DND-41 (cell line): Measurements from ENCODE around the gene TTC28.

ENCODE experiments used
- ATAC-seq: fragments of 200-7000 bp; cut with Tn5 transposase; 3 replicates; pipeline ENCODE4 v1.9.1; 2021; ENCODE audit warnings: low read depth; ENCODE audit not compliant: insufficient read depth
- DNase-seq: peaks from one replicate; pipeline ENCODE4 v3.0.0-alpha.2; 2020
- H2AFZ ChIP-seq: 2 replicates; pipeline ENCODE4 v1.6.0; 2012; ENCODE audit warnings: low read depth, low read length
- H3K27ac ChIP-seq: 2 replicates; pipeline ENCODE4 v1.5.1; 2012; ENCODE audit warnings: low read length, inconsistent platforms
- H3K27me3 ChIP-seq: fragments of 200-600 bp; sonication (generic); 2 replicates; pipeline ENCODE4 v1.6.0; 2012; ENCODE audit warnings: low read length, mild to moderate bottlenecking, inconsistent platforms; ENCODE audit not compliant: insufficient read depth, poor library complexity
- H3K36me3 ChIP-seq: 2 replicates; pipeline ENCODE4 v1.5.1; 2012; ENCODE audit warnings: low read length, inconsistent platforms; ENCODE audit not compliant: insufficient read depth
- H3K4me1 ChIP-seq: 2 replicates; pipeline ENCODE4 v1.5.1; 2012; ENCODE audit warnings: mild to moderate bottlenecking, low read length; ENCODE audit not compliant: insufficient read depth
- H3K4me2 ChIP-seq: 2 replicates; pipeline ENCODE4 v1.6.0; 2012; ENCODE audit warnings: mild to moderate bottlenecking, moderate library complexity, low read length, inconsistent platforms; ENCODE audit not compliant: insufficient read depth
- H3K4me3 ChIP-seq, 2 experiments: fragments of 200-600 bp in 1 of 2; shearing (Covaris generic) in 1 of 2; 2 replicates each; pipeline ENCODE4 v1.5.1; 2012 to 2016; ENCODE audit warnings: inconsistent platforms in 2 of 2, low read length in 2 of 2, mild to moderate bottlenecking in 2 of 2, low read depth in 1 of 2, moderate library complexity in 1 of 2
- H3K79me2 ChIP-seq: 2 replicates; pipeline ENCODE4 v1.6.0; 2012; ENCODE audit warnings: low read length, inconsistent platforms; ENCODE audit not compliant: insufficient read depth
- H3K9ac ChIP-seq: 2 replicates; pipeline ENCODE4 v1.6.0; 2012; ENCODE audit warnings: low read depth, mild to moderate bottlenecking, inconsistent platforms, low read length, moderate library complexity
- H3K9me3 ChIP-seq: 2 replicates; pipeline ENCODE4 v1.5.1; 2012; ENCODE audit warnings: low read length, moderate library complexity, mild to moderate bottlenecking, inconsistent platforms; ENCODE audit not compliant: insufficient read depth, severe bottlenecking
- H4K20me1 ChIP-seq: 2 replicates; pipeline ENCODE4 v1.6.0; 2012; ENCODE audit warnings: low read length; ENCODE audit not compliant: insufficient read depth
- EZH2 ChIP-seq: IDR thresholded peaks from 3 replicates; pipeline ENCODE4 v1.6.1; 2012; ENCODE audit warnings: borderline replicate concordance, low read depth, mild to moderate bottlenecking, moderate library complexity, low read length, inconsistent platforms; ENCODE audit not compliant: severe bottlenecking
- TF ChIP-seq, protein P1 (sequence below): IDR thresholded peaks from 2 replicates; pipeline ENCODE4 v1.5.1; 2012; ENCODE audit warnings: borderline replicate concordance, low read length, moderate library complexity, mild to moderate bottlenecking; ENCODE audit not compliant: poor library complexity, severe bottlenecking; ENCODE audit errors: extremely low read depth

Gene TTC28

DNA sequence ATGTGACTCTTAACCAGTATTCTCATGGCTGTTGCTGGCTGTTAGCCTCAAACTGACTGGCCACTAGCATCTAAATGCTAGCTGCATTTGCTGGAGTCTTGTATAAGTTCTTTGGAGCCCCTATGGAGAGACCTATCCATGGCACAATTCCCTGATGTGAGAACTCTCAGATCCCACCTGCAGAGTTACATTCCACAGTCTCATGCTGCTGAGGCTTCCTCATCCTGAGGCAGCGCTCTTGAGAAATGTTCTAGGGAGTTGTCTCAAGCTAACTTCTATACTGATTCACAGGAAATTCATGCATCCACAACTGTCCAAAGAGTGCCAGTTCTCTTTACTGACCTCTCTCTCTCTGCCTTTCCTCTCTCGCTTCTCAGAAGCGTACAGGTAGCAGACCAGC, 542.6 kb downstream of the TTC28 start:
- Histone ChIP-seq H3K9ac (no peak overlapping the region), H4K20me1 (peaks cover 4% of the 10 kb centered on the region; the same call in 1 of the 2 replicates), H3K4me3 (no peak overlapping the region), H3K79me2 (no peaks in the 10 kb centered on the region; the same call in 1 of the 2 replicates), H3K9me3 (no peaks in the 10 kb centered on the region), H3K4me2 (no peak overlapping the region), H3K4me1 (peaks cover 2% of the 10 kb centered on the region; the same call in 1 of the 2 replicates), H3K36me3 (peaks cover 7% of the 10 kb centered on the region; the same call in 1 of the 2 replicates), H3K27ac (no peak overlapping the region), H3K27me3 (no peaks in the 10 kb centered on the region), H2AFZ (no peak overlapping the region)
- TF ChIP-seq, protein P1, sequence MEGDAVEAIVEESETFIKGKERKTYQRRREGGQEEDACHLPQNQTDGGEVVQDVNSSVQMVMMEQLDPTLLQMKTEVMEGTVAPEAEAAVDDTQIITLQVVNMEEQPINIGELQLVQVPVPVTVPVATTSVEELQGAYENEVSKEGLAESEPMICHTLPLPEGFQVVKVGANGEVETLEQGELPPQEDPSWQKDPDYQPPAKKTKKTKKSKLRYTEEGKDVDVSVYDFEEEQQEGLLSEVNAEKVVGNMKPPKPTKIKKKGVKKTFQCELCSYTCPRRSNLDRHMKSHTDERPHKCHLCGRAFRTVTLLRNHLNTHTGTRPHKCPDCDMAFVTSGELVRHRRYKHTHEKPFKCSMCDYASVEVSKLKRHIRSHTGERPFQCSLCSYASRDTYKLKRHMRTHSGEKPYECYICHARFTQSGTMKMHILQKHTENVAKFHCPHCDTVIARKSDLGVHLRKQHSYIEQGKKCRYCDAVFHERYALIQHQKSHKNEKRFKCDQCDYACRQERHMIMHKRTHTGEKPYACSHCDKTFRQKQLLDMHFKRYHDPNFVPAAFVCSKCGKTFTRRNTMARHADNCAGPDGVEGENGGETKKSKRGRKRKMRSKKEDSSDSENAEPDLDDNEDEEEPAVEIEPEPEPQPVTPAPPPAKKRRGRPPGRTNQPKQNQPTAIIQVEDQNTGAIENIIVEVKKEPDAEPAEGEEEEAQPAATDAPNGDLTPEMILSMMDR = no peak
- no peak for TF ChIP-seq EZH2
- DNase-seq (no peak), ATAC-seq (no peak)

DNA sequence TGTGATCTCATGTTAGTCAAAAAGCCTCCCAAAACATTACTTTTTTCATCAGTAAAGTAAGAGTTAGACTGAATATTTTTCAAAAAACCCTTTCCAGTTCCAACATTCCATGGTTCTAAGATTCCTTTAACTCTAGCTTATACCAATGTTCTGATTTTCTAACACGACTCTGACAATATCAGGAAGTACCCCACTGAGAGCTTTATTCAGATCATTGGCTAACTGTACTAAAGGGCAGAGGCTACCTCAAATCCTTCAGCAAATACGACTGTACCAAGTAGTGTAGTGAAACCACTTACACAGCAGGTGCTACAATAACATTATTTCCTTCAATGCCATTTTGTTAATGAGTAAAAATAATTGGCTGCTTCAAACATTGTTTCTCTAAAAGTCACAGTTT, 547.2 kb downstream of the TTC28 start:
- TF ChIP-seq, protein P1 = no peak
- no peak for TF ChIP-seq EZH2
- DNase-seq (no peak), ATAC-seq (no peak)
- Histone ChIP-seq H3K9me3 (no peaks in the 10 kb centered on the region), H3K9ac (no peak overlapping the region), H3K36me3 (0 out of 2 replicates have a peak, but pooled peaks cover 7% of the 10 kb centered on the region), H3K79me2 (peaks cover 2% of the 10 kb centered on the region; the same call in 1 of the 2 replicates), H3K27ac (no peak overlapping the region), H4K20me1 (no peaks in the 10 kb centered on the region), H2AFZ (no peak overlapping the region), H3K27me3 (no peaks in the 10 kb centered on the region), H3K4me2 (no peak overlapping the region), H3K4me1 (no peaks in the 10 kb centered on the region), H3K4me3 (no peak overlapping the region)

- H3K9ac ChIP-seq = no peak overlapping the region
Observed at GRCh38 chr22:28129319-28129962, 550.2 kb downstream of the TTC28 start.

More at GRCh38 chr22:28129319-28129962, 550.2 kb downstream of the TTC28 start:
- Histone ChIP-seq H4K20me1 (no peaks in the 10 kb centered on the region; the same call in 1 of the 2 replicates), H3K79me2 (0 out of 2 replicates have a peak, but pooled peaks cover 2% of the 10 kb centered on the region), H3K27me3 (no peaks in the 10 kb centered on the region), H3K4me1 (no peaks in the 10 kb centered on the region), H3K4me2 (no peak overlapping the region), H3K4me3 (no peak overlapping the region), H3K27ac (no peak overlapping the region), H2AFZ (no peak overlapping the region), H3K36me3 (no peaks in the 10 kb centered on the region; the same call in 1 of the 2 replicates), H3K9me3 (no peaks in the 10 kb centered on the region)
- ATAC-seq = no peak
- TF ChIP-seq, protein P1 = no peak
- TF ChIP-seq EZH2 = no peak
- no peak for DNase-seq
